ENCODE data around the gene CCL18.
"Not testable (repeated sequence)": the region's sequence is repeated elsewhere in the genome, so short reads cannot be mapped to it uniquely, and the experiment has no call there.

The CCL18 gene

GRCh38 chr17:36094746-36095145 is 30.7 kb downstream of the CCL18 start:
- H3K27ac Mint-ChIP-seq = no peak overlapping the region
- peaks cover 18% of the 10 kb centered on the region for H3K27me3 Mint-ChIP-seq (ENCODE audit: low read depth, poor library complexity)
- H3K4me1 Mint-ChIP-seq = peaks cover 10% of the 10 kb centered on the region
- H3K9me3 Mint-ChIP-seq = no peaks in the 10 kb centered on the region
- H3K4me3 Mint-ChIP-seq = no peak overlapping the region
- DNase-seq = no peak
- no peak for TF ChIP-seq CTCF (IDR thresholded peaks at IDR 0.05)
- H3K36me3 Mint-ChIP-seq (ENCODE audit: low read depth) = no peaks in the 10 kb centered on the region

- Mint-ChIP-seq H3K27me3 (ENCODE audit: low read depth, poor library complexity) (peaks cover 27% of the 10 kb centered on the region), H3K27ac (no peak overlapping the region), H3K4me3 (no peak overlapping the region), H3K9me3 (no peaks in the 10 kb centered on the region), H3K36me3 (ENCODE audit: low read depth) (no peaks in the 10 kb centered on the region), H3K4me1 (peaks cover 10% of the 10 kb centered on the region)
- no peak for DNase-seq
- TF ChIP-seq CTCF (IDR thresholded peaks at IDR 0.05) = no peak
Observed at GRCh38 chr17:36095992-36096391, 31.9 kb downstream of the CCL18 start.

- H3K4me1 Mint-ChIP-seq; H3K9me3 Mint-ChIP-seq; DNase-seq; H3K4me3 Mint-ChIP-seq; H3K36me3 Mint-ChIP-seq (ENCODE audit: low read depth); H3K27ac Mint-ChIP-seq: not testable (repeated sequence)
- peaks cover 33% of the 10 kb centered on the region for H3K27me3 Mint-ChIP-seq (ENCODE audit: low read depth, poor library complexity)
Observed at GRCh38 chr17:36099004-36099403, 34.9 kb downstream of the CCL18 start.

DNA sequence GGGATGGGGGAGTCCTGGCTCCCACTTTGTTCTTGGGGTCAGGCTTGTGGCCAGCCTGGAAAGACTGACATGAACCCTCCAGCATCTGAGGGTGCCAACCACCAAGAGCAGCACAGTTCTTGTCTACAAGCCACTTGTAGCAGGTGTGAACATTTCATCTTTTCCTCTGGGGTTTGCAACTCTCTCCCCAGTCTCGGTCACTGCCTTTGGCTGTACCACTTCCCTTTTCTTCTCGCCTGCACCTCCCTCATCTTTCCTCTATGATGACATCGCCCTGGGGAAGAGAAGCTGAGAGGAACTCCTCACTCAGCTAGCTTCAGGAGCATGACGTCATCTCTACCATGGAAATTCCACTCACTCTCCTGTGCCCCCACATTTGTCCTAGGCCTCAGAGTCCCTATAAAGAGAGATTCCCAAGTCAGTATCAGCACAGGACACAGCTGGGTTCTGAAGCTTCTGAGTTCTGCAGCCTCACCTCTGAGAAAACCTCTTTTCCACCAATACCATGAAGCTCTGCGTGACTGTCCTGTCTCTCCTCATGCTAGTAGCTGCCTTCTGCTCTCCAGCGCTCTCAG is 39.4 kb downstream of the CCL18 start, which contains the start of gene CCL4:
CCL4 (plus strand) TSS at position 427 of the 575 bp plus-strand sequence; CDS start at position 506, 79 bp downstream.
- not testable (repeated sequence) for H3K27ac Mint-ChIP-seq; H3K4me1 Mint-ChIP-seq; H3K36me3 Mint-ChIP-seq (ENCODE audit: low read depth); H3K4me3 Mint-ChIP-seq; DNase-seq; H3K9me3 Mint-ChIP-seq
- H3K27me3 Mint-ChIP-seq (ENCODE audit: low read depth, poor library complexity) = peaks cover 42% of the 10 kb centered on the region

DNA sequence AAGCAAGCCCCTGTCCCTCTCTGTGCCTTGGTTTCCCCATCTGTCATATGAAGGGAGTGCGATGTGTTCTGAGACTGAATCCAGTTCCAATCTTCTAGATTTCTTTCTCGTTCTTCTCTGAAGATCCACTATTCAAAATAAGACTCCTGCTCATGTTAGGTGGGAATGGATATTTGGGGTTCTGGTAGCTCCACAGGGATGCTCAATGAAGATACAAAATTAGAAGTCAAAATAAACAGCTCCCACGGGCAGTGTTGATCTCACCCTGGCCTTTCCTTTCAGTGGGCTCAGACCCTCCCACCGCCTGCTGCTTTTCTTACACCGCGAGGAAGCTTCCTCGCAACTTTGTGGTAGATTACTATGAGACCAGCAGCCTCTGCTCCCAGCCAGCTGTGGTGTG is 40.2 kb downstream of the CCL18 start:
- peaks cover 37% of the 10 kb centered on the region for H3K27me3 Mint-ChIP-seq (ENCODE audit: low read depth, poor library complexity)
- not testable (repeated sequence) for DNase-seq

GRCh38 chr17:36104701-36105181 is 40.7 kb downstream of the CCL18 start:
- no peaks in the 10 kb centered on the region for H3K9me3 Mint-ChIP-seq
- no peak for DNase-seq
- no peak overlapping the region for H3K27ac Mint-ChIP-seq
- H3K4me1 Mint-ChIP-seq = peaks cover 7% of the 10 kb centered on the region
- H3K36me3 Mint-ChIP-seq (ENCODE audit: low read depth) = no peaks in the 10 kb centered on the region
- no peak for TF ChIP-seq CTCF (IDR thresholded peaks at IDR 0.05)
- H3K27me3 Mint-ChIP-seq (ENCODE audit: low read depth, poor library complexity) = peaks cover 33% of the 10 kb centered on the region
- H3K4me3 Mint-ChIP-seq = no peak overlapping the region

More for the DNA sequence above, 40.2 kb downstream of the CCL18 start:
- H3K9me3 Mint-ChIP-seq; H3K4me3 Mint-ChIP-seq; H3K27ac Mint-ChIP-seq; H3K4me1 Mint-ChIP-seq; H3K36me3 Mint-ChIP-seq (ENCODE audit: low read depth): not testable (repeated sequence)

GRCh38 chr17:36105781-36106492 is 41.9 kb downstream of the CCL18 start:
- peaks cover 7% of the 10 kb centered on the region for H3K4me1 Mint-ChIP-seq
- no peak for DNase-seq
- TF ChIP-seq CTCF (IDR thresholded peaks at IDR 0.05) = no peak

More at GRCh38 chr17:36105781-36106492, 41.9 kb downstream of the CCL18 start:
- no peak overlapping the region for H3K4me3 Mint-ChIP-seq
- peaks cover 28% of the 10 kb centered on the region for H3K27me3 Mint-ChIP-seq (ENCODE audit: low read depth, poor library complexity)
- H3K36me3 Mint-ChIP-seq (ENCODE audit: low read depth) = no peaks in the 10 kb centered on the region
- H3K9me3 Mint-ChIP-seq = no peaks in the 10 kb centered on the region
- H3K27ac Mint-ChIP-seq = no peak overlapping the region
